SK-N-SH treated with all-trans-retinoic acid at 6 μM for 48 hours (cell line): Measurements from ENCODE around the gene COQ5.

Source experiments
- ATAC-seq: fragments of 200-7000 bp; cut with Tn5 transposase; 3 replicates; pipeline ENCODE4 v1.9.1; 2020; ENCODE audit warnings: mild to moderate bottlenecking, moderate library complexity
- ARNTL ChIP-seq: fragments of 450-650 bp; formaldehyde crosslinking; IDR thresholded peaks from 2 replicates; pipeline ENCODE4 v1.5.0; 2020; ENCODE audit warnings: low read depth, mild to moderate bottlenecking, moderate library complexity, borderline replicate concordance
- BACH2 ChIP-seq: fragments of 250-450 bp; sonication (Bioruptor Pico); IDR thresholded peaks from 2 replicates; pipeline ENCODE4 v1.9.0; 2021; ENCODE audit warnings: mild to moderate bottlenecking, borderline replicate concordance
- CSDC2 ChIP-seq: fragments of 250-450 bp; sonication (Bioruptor Pico); IDR thresholded peaks from 2 replicates; pipeline ENCODE4 v1.5.0; 2020; ENCODE audit warnings: mild to moderate bottlenecking, moderate library complexity
- ESRRG ChIP-seq: fragments of 250-450 bp; sonication (Bioruptor Pico); IDR thresholded peaks from 2 replicates; pipeline ENCODE4 v1.6.1; 2021; ENCODE audit warnings: mild to moderate bottlenecking
- GLIS3 ChIP-seq: fragments of 250-450 bp; sonication (Bioruptor Pico); IDR thresholded peaks from 2 replicates; pipeline ENCODE4 v1.5.0; 2020; ENCODE audit warnings: mild to moderate bottlenecking, moderate library complexity
- ISL1 ChIP-seq: fragments of 250-450 bp; sonication (Bioruptor Pico); IDR thresholded peaks from 2 replicates; pipeline ENCODE4 v2.1.2; 2022; ENCODE audit warnings: mild to moderate bottlenecking, moderate library complexity
- OSR1 ChIP-seq: fragments of 250-450 bp; sonication (Bioruptor Pico); IDR thresholded peaks from 2 replicates; pipeline ENCODE4 v1.8.0; 2022; ENCODE audit warnings: moderate library complexity, mild to moderate bottlenecking, inconsistent platforms
- PPARA ChIP-seq: fragments of 250-450 bp; sonication (Bioruptor Pico); IDR thresholded peaks from 2 replicates; pipeline ENCODE4 v1.5.0; 2020; ENCODE audit warnings: mild to moderate bottlenecking, borderline replicate concordance
- RARB ChIP-seq: fragments of 250-450 bp; sonication (Bioruptor Pico); IDR thresholded peaks from 2 replicates; pipeline ENCODE4 v1.8.0; 2021; ENCODE audit warnings: mild to moderate bottlenecking, moderate library complexity
- SNAI2 ChIP-seq: fragments of 250-450 bp; sonication (Bioruptor Pico); IDR thresholded peaks from 2 replicates; pipeline ENCODE4 v1.5.0; 2020; ENCODE audit warnings: mild to moderate bottlenecking, moderate library complexity
- TCF4 ChIP-seq: fragments of 250-450 bp; sonication (Bioruptor Pico); IDR thresholded peaks from 2 replicates; pipeline ENCODE4 v1.8.0; 2021; ENCODE audit warnings: mild to moderate bottlenecking, moderate library complexity, borderline replicate concordance
- TOX ChIP-seq: fragments of 250-450 bp; sonication (Bioruptor Pico); IDR thresholded peaks from 2 replicates; pipeline ENCODE4 v1.8.0; 2021; ENCODE audit warnings: mild to moderate bottlenecking, moderate library complexity, borderline replicate concordance
- ZC3H10 ChIP-seq: fragments of 250-450 bp; sonication (Bioruptor Pico); IDR thresholded peaks from 2 replicates; pipeline ENCODE4 v1.5.1; 2021; ENCODE audit warnings: mild to moderate bottlenecking, moderate library complexity
- ZFP3 ChIP-seq: fragments of 250-450 bp; sonication (Bioruptor Pico); IDR thresholded peaks from 2 replicates; pipeline ENCODE4 v1.5.0; 2020; ENCODE audit warnings: mild to moderate bottlenecking, moderate library complexity
- ZFP30 ChIP-seq: fragments of 450-650 bp; formaldehyde crosslinking; IDR thresholded peaks from 2 replicates; pipeline ENCODE4 v1.5.0; 2022; ENCODE audit warnings: mild to moderate bottlenecking, moderate library complexity
- ZNF70 ChIP-seq: fragments of 450-650 bp; formaldehyde crosslinking; IDR thresholded peaks from 2 replicates; pipeline ENCODE4 v1.5.0; 2020; ENCODE audit warnings: mild to moderate bottlenecking, moderate library complexity
- ZNF8 ChIP-seq: fragments of 450-650 bp; formaldehyde crosslinking; IDR thresholded peaks from 2 replicates; pipeline ENCODE4 v1.5.0; 2020; ENCODE audit warnings: mild to moderate bottlenecking, moderate library complexity
- TF ChIP-seq, protein P1 (sequence below): fragments of 250-450 bp; sonication (Bioruptor Pico); IDR thresholded peaks from 2 replicates; pipeline ENCODE4 v1.5.0; 2020; ENCODE audit warnings: mild to moderate bottlenecking, moderate library complexity
- TF ChIP-seq, protein P2 (sequence below): fragments of 250-450 bp; sonication (Bioruptor Pico); IDR thresholded peaks from 2 replicates; pipeline ENCODE4 v1.8.0; 2021; ENCODE audit warnings: low read depth, mild to moderate bottlenecking, moderate library complexity, borderline replicate concordance
- TF ChIP-seq, protein P3 (sequence below): fragments of 250-450 bp; sonication (Bioruptor Pico); IDR thresholded peaks from 2 replicates; pipeline ENCODE4 v1.8.0; 2020; ENCODE audit warnings: mild to moderate bottlenecking, moderate library complexity, borderline replicate concordance
- TF ChIP-seq, protein P4 (sequence below): fragments of 250-450 bp; sonication (Bioruptor Pico); IDR thresholded peaks from 2 replicates; pipeline ENCODE4 v1.5.1; 2020; ENCODE audit warnings: low read depth, mild to moderate bottlenecking, moderate library complexity

COQ5 gene

DNA sequence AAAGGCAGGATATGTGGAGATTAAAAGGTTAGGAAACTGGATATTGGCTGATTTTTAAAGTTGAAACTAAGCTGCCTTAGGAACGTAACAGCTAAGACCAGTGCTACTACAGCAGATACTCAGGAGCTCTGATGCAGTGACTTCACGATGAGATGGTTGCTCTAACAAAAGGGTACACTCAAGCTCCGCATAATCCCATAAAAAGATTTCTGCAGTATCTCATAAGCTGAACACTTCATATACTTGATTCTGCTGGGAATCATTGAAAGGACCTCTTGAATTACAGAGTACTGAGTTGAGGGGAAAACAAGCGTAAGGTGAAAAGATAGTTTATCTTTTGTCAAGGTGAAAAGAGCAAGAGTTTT, 8.9 kb upstream of the COQ5 start:
- TF ChIP-seq CSDC2 = no peak
- TF ChIP-seq OSR1 = no peak
- no peak for TF ChIP-seq PPARA (CRISPR knock-in tag)
- TF ChIP-seq, protein P1, sequence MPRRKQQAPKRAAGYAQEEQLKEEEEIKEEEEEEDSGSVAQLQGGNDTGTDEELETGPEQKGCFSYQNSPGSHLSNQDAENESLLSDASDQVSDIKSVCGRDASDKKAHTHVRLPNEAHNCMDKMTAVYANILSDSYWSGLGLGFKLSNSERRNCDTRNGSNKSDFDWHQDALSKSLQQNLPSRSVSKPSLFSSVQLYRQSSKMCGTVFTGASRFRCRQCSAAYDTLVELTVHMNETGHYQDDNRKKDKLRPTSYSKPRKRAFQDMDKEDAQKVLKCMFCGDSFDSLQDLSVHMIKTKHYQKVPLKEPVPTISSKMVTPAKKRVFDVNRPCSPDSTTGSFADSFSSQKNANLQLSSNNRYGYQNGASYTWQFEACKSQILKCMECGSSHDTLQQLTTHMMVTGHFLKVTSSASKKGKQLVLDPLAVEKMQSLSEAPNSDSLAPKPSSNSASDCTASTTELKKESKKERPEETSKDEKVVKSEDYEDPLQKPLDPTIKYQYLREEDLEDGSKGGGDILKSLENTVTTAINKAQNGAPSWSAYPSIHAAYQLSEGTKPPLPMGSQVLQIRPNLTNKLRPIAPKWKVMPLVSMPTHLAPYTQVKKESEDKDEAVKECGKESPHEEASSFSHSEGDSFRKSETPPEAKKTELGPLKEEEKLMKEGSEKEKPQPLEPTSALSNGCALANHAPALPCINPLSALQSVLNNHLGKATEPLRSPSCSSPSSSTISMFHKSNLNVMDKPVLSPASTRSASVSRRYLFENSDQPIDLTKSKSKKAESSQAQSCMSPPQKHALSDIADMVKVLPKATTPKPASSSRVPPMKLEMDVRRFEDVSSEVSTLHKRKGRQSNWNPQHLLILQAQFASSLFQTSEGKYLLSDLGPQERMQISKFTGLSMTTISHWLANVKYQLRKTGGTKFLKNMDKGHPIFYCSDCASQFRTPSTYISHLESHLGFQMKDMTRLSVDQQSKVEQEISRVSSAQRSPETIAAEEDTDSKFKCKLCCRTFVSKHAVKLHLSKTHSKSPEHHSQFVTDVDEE (CRISPR knock-in tag) = no peak
- no peak for TF ChIP-seq ARNTL (CRISPR knock-in tag)
- no peak for TF ChIP-seq ESRRG (CRISPR knock-in tag)
- TF ChIP-seq, protein P2, sequence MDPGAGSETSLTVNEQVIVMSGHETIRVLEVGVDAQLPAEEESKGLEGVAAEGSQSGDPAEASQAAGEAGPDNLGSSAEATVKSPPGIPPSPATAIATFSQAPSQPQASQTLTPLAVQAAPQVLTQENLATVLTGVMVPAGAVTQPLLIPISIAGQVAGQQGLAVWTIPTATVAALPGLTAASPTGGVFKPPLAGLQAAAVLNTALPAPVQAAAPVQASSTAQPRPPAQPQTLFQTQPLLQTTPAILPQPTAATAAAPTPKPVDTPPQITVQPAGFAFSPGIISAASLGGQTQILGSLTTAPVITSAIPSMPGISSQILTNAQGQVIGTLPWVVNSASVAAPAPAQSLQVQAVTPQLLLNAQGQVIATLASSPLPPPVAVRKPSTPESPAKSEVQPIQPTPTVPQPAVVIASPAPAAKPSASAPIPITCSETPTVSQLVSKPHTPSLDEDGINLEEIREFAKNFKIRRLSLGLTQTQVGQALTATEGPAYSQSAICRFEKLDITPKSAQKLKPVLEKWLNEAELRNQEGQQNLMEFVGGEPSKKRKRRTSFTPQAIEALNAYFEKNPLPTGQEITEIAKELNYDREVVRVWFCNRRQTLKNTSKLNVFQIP = no peak
- TF ChIP-seq ZFP30 (CRISPR knock-in tag) = no peak
- no peak for TF ChIP-seq TCF4 (CRISPR knock-in tag)
- TF ChIP-seq, protein P3, sequence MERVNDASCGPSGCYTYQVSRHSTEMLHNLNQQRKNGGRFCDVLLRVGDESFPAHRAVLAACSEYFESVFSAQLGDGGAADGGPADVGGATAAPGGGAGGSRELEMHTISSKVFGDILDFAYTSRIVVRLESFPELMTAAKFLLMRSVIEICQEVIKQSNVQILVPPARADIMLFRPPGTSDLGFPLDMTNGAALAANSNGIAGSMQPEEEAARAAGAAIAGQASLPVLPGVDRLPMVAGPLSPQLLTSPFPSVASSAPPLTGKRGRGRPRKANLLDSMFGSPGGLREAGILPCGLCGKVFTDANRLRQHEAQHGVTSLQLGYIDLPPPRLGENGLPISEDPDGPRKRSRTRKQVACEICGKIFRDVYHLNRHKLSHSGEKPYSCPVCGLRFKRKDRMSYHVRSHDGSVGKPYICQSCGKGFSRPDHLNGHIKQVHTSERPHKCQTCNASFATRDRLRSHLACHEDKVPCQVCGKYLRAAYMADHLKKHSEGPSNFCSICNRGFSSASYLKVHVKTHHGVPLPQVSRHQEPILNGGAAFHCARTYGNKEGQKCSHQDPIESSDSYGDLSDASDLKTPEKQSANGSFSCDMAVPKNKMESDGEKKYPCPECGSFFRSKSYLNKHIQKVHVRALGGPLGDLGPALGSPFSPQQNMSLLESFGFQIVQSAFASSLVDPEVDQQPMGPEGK = no peak
- no peak for TF ChIP-seq SNAI2 (CRISPR knock-in tag)
- TF ChIP-seq ISL1 (CRISPR knock-in tag) = no peak
- TF ChIP-seq ZNF70 (CRISPR knock-in tag) = no peak
- no peak for TF ChIP-seq TOX (CRISPR knock-in tag)
- no peak for TF ChIP-seq RARB (CRISPR knock-in tag)
- TF ChIP-seq ZC3H10 (CRISPR knock-in tag) = no peak
- no peak for TF ChIP-seq ZNF8 (CRISPR knock-in tag)
- no peak for TF ChIP-seq GLIS3
- TF ChIP-seq ZFP3 = no peak
- TF ChIP-seq BACH2 (CRISPR knock-in tag) = no peak
- ATAC-seq = no peak

DNA sequence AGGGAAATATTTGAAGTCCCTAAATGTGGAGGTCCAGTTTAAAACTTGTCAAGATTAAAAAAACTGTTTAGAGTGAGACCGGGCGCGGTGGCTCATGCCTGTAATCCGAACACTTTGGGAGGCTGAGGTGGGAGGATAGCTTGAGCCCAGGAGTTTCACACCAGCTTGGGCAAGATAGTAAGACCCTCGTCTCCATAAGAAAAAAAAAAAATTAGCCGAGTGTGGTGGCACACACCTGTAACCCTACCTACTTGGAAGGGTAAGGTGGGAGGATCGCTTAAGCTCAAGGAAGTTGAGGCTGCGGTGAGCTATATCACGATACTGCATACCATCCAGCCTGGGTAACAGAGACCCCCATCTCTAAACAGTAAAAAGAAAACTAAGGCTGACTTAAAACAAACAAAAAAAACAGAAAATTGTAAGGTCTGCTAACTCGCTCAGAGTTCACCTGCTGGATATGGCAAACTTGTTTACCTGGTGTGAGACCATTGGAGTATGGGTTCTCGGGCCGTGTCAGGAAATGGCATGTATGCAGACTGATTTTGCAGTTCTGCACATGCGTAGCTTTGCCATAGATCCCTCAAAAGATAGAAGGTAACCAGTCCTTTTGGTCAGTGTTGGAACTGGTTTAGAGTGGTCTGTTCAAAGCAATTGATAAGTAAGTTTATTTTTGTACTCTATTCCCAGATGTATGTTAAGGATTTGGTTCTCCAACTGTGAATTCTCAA, 7.3 kb upstream of the COQ5 start:
- TF ChIP-seq, protein P4, sequence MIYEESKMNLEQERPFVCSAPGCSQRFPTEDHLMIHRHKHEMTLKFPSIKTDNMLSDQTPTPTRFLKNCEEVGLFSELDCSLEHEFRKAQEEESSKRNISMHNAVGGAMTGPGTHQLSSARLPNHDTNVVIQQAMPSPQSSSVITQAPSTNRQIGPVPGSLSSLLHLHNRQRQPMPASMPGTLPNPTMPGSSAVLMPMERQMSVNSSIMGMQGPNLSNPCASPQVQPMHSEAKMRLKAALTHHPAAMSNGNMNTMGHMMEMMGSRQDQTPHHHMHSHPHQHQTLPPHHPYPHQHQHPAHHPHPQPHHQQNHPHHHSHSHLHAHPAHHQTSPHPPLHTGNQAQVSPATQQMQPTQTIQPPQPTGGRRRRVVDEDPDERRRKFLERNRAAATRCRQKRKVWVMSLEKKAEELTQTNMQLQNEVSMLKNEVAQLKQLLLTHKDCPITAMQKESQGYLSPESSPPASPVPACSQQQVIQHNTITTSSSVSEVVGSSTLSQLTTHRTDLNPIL (CRISPR knock-in tag) = no peak
- TF ChIP-seq BACH2 (CRISPR knock-in tag) (no peak), ISL1 (CRISPR knock-in tag) (no peak), TOX (CRISPR knock-in tag) (no peak), ZFP30 (CRISPR knock-in tag) (no peak), PPARA (CRISPR knock-in tag) (no peak), SNAI2 (CRISPR knock-in tag) (no peak)
- TF ChIP-seq, protein P2 = no peak
- ATAC-seq = no peak
